Measurements from ENCODE around the gene PRDM2. TPM values are rescaled to one million over a fixed set of nuclear protein-coding genes. Genes with fewer than 3 reads are reported as not detected.

The PRDM2 gene
- polyA plus RNA-seq, 1 of the 3 experiments (the other 2 are of a cell fraction): 7.2 TPM

GRCh38 chr1:13828454-13829151 lies 128.6 kb downstream of the PRDM2 start:
- Histone ChIP-seq H3K79me2 (ENCODE audit: insufficient read depth) (no peaks in the 10 kb centered on the region), H4K20me1 (ENCODE audit: insufficient read depth) (no peaks in the 10 kb centered on the region), H3K27ac (ENCODE audit: low read depth in 2 of 2, low read length in 1 of 2) (no peak overlapping the region), H3K4me3 (ENCODE audit: low read depth in 2 of 2, low read length in 1 of 2) (no peak overlapping the region; a peak in 1 of 4 replicates), H3K9ac (no peak overlapping the region), H3K4me1 (ENCODE audit: control insufficient read depth in 1 of 2, insufficient read depth in 2 of 2, low read depth in 1 of 2, low read length in 1 of 2) (no peaks in the 10 kb centered on the region; a peak in 1 of 4 replicates), H3F3A (replicated peaks; ENCODE audit: insufficient read depth) (no peaks in the 10 kb centered on the region), H3K9me2 (no peaks in the 10 kb centered on the region), H2AFZ (ENCODE audit: low read depth) (no peak overlapping the region), H3K9me3 (no peaks in the 10 kb centered on the region), H3K4me2 (no peak overlapping the region), H3K27me3 (ENCODE audit: insufficient read depth) (no peaks in the 10 kb centered on the region), H3K36me3 (replicated peaks in 1 of 2; ENCODE audit: control insufficient read depth in 1 of 2, insufficient read depth in 2 of 2, low read length in 1 of 2) (no peaks in the 10 kb centered on the region)
- POLR2A ChIA-PET: no interaction called here
- WGBS (ENCODE audit: low lambda C conversion rate): 0% methylated on average over 3 of the region's 18 CpGs
- peak; percentile 67 for DNase-seq
- TF ChIP-seq CTCF (IDR thresholded peaks at IDR 0.05): peak; percentile 51
- TF ChIP-seq EZH2phosphoT487 (IDR thresholded peaks at IDR 0.05; ENCODE audit: borderline replicate concordance, low read depth): no peak
- no peak for TF ChIP-seq RCOR1 (IDR thresholded peaks at IDR 0.05; ENCODE audit: low read length)
- 0 out of 2 replicates have a peak, but pooled peaks have one; percentile 19 for TF ChIP-seq RAD21 (IDR thresholded peaks at IDR 0.05; ENCODE audit: low read length)
- CTCF ChIA-PET: interaction anchor here (0.6 to 1.5 kb wide), 5 partner anchors 33 to 136 kb away, joined by 3 to 4 read pairs (median 3); no protein-coding TSS in a partner anchor

GRCh38 chr1:13829152-13829769 lies 129.3 kb downstream of the PRDM2 start:
- no peaks in the 10 kb centered on the region for H3K36me3 ChIP-seq (replicated peaks in 1 of 2; ENCODE audit: control insufficient read depth in 1 of 2, insufficient read depth in 2 of 2, low read length in 1 of 2)
- no peak overlapping the region for H3K27ac ChIP-seq (ENCODE audit: low read depth in 2 of 2, low read length in 1 of 2)
- no peaks in the 10 kb centered on the region for H3F3A ChIP-seq (replicated peaks; ENCODE audit: insufficient read depth)
- peak; percentile 5 for DNase-seq
- H3K4me2 ChIP-seq: no peak overlapping the region
- H3K9me2 ChIP-seq: no peaks in the 10 kb centered on the region
- H3K9me3 ChIP-seq: no peaks in the 10 kb centered on the region
- TF ChIP-seq EZH2phosphoT487 (IDR thresholded peaks at IDR 0.05; ENCODE audit: borderline replicate concordance, low read depth): no peak
- TF ChIP-seq PBX3 (IDR thresholded peaks at IDR 0.05): no peak
- no peak for TF ChIP-seq MXI1 (IDR thresholded peaks at IDR 0.05; ENCODE audit: low read depth, low read length)
- TF ChIP-seq TCF12 (IDR thresholded peaks at IDR 0.05): no peak
- TF ChIP-seq RFX5 (IDR thresholded peaks at IDR 0.05; ENCODE audit: low read length): no peak
- TF ChIP-seq RAD21 (IDR thresholded peaks at IDR 0.05; ENCODE audit: low read length): no peak
- no peak for TF ChIP-seq ELF1 (IDR thresholded peaks at IDR 0.05)
- TF ChIP-seq POLR2AphosphoS5 (IDR thresholded peaks at IDR 0.05; ENCODE audit: low read depth, low read length): no peak
- TF ChIP-seq NRF1 (IDR thresholded peaks at IDR 0.05; ENCODE audit: low read depth, low read length): no peak
- TF ChIP-seq CHD2 (IDR thresholded peaks at IDR 0.05; ENCODE audit: low read length, partially characterized antibody): no peak
- TF ChIP-seq FOXJ3 (CRISPR knock-in tag; IDR thresholded peaks at IDR 0.05): no peak
- TF ChIP-seq RXRA (IDR thresholded peaks at IDR 0.05; ENCODE audit: borderline replicate concordance, low read depth): no peak
- no peak for TF ChIP-seq TAF1 (IDR thresholded peaks at IDR 0.05; ENCODE audit: borderline replicate concordance, low read depth, low read length)
- TF ChIP-seq CTCF (IDR thresholded peaks at IDR 0.05): no peak
- TF ChIP-seq JUND (IDR thresholded peaks at IDR 0.05): no peak
- TF ChIP-seq NFIC (IDR thresholded peaks at IDR 0.05; ENCODE audit: borderline replicate concordance): no peak
- no peak for TF ChIP-seq USF2 (IDR thresholded peaks at IDR 0.05; ENCODE audit: borderline replicate concordance, low read depth, low read length)
- TF ChIP-seq IRF3 (IDR thresholded peaks at IDR 0.05; ENCODE audit: low read depth, low read length): no peak
- no peaks in the 10 kb centered on the region for H3K27me3 ChIP-seq (ENCODE audit: insufficient read depth)
- ChIA-PET POLR2A (no interaction called here), CTCF (interaction anchor here (1.0 to 1.5 kb wide), 4 partner anchors 32 to 135 kb away, joined by 3 to 4 read pairs (median 3); no protein-coding TSS in a partner anchor)
- H4K20me1 ChIP-seq (ENCODE audit: insufficient read depth): no peaks in the 10 kb centered on the region
- H3K4me1 ChIP-seq (ENCODE audit: control insufficient read depth in 1 of 2, insufficient read depth in 2 of 2, low read depth in 1 of 2, low read length in 1 of 2): no peaks in the 10 kb centered on the region; a peak in 1 of 4 replicates
- WGBS (ENCODE audit: low lambda C conversion rate): 42% methylated on average over 5 of the region's 10 CpGs
- H3K4me3 ChIP-seq (ENCODE audit: low read depth in 2 of 2, low read length in 1 of 2): no peak overlapping the region
- no peak overlapping the region for H3K9ac ChIP-seq
- no peak overlapping the region for H2AFZ ChIP-seq (ENCODE audit: low read depth)
- no peaks in the 10 kb centered on the region for H3K79me2 ChIP-seq (ENCODE audit: insufficient read depth)
